GM21619 (cell line): ENCODE measurements around the gene PRR35.

Experiments
- ATAC-seq: cut with Tn5 transposase; IDR thresholded peaks from one replicate; pipeline ENCODE4 v1.9.1; 2021; ENCODE audit not compliant: unreplicated experiment

Gene PRR35

DNA sequence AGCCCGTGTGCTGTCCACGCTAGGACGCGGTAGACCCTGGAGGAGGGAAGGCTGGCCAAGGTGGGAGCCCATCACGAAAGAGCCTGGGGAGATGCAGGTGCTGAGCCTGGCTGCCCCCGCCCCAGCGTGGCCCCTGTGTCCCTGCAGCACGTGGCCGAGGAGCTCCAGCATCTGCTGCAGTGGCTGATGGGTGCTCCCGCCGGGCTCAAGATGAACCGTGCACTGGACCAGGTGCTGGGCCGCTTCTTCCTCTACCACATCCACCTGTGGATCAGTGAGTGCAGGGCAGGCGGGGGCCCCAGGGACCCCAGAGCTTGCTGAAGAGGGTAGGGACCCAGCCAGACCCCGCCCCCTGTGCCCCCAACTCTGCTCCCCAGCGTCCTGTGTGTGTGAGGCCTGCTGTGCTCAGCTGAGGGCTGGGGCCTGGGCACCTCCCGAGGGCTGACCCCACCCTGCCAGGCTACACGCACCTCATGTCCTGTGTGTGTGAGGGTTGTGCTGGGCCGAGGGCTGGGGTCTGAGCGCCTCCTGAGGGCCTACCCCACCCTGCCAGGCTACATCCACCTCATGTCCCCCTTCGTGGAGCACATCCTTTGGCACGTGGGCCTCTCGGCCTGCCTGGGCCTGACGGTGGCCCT lies 18.2 kb downstream of the PRR35 start:
- ATAC-seq: no peak

DNA sequence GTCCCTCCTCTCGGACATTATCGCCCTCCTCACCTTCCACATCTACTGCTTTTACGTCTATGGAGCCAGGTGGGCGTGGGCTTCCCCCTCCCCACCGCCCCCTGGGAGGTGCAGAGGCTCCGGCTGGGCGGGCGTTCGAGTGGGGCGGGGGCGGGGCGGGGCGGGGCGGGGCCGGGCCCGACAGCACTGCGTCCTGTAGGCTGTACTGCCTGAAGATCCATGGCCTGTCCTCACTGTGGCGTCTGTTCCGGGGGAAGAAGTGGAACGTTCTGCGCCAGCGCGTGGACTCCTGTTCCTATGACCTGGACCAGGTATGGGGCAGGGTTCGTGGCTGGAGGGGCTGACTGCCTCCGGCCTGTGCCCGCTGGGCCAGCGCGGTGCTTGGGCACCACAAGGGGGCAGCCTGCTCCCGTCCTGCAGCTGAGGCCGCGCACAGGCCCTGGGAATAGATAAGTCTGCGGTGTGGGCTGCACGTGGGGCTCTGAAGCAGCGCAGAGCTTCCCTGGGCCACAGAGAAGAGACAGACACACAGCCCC lies 18.7 kb downstream of the PRR35 start:
- no peak for ATAC-seq

DNA sequence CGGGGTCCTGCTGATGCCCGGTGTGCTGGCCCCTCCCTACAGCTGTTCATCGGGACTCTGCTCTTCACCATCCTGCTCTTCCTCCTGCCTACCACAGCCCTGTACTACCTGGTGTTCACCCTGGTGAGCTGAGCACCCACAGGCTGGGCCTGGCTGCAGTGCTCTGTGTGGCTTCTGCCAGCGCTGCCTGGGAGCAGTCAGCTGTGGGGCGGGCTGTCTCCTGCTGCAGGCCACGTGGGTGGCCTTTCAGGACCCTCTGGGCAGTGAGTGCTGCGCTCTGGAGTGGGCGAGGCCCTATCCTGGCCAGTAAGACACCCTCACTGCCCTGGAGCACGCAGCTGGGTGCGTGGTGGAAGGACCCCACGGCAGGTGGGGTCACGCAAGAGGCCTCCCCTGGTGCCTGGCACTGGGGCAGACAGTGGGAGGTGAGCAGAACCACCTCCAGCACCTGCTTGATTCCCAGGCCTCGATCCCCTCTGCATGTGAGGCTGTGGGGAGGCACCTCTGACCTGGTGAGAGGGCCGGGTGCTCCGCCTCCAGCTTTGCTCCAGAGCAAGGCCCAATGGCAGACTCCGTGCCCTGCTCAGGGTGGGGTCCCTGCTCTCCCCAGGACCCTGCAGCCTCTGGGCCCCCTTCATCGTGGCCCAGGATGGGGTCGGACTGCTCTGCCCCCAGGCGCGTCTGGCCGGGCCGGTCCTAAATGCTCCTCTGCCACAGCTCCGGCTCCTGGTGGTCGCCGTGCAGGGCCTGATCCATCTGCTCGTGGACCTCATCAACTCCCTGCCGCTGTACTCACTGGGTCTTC lies 20.1 kb downstream of the PRR35 start:
- ATAC-seq: no peak

DNA sequence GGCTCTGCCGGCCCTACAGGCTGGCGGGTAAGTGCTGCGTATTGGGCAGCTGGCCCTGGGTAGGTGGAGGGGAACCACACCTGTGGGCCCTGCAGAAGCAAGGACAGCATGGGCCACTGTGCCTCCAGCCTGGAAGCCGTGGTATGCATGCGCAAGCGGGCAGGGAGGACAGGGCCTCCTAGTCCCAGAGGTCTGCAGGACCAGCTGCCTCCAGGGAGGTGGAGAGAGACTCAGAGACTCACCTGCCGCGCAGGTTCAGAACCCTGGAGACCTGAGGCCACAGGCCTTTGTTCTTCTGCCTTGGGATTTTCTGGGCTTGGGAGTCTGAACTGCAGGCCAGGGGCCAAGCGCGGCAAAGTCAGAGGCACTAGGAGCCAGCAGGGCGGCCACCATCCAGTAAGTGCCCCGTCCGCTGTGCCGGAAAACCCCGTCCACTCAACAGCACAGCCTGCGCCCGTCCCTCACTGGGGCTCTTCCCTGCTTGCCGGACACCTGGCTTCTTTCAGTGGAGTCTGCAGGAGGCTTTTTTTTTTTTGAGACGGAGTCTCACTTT lies 20.8 kb downstream of the PRR35 start:
- ATAC-seq: no peak

DNA sequence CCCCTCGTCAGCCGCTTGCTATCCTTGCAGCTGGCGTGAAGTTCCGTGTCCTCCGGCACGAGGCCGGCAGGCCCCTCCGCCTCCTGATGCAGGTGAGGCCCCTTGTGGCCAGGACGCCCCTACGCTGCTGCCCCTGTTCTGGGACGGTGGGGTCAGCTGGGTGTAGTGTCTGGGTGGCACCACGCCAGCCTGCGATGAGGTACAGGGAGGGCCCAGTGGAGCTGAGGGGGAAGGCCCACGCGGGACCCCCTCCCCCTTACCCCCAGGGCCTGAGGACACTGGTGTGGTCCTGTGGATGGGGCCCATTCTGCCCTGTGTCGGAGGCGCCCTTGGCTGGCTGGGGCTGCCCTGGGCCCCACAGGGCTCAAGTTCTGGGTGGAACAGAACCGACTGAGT lies 22.0 kb downstream of the PRR35 start:
- no peak for ATAC-seq

DNA sequence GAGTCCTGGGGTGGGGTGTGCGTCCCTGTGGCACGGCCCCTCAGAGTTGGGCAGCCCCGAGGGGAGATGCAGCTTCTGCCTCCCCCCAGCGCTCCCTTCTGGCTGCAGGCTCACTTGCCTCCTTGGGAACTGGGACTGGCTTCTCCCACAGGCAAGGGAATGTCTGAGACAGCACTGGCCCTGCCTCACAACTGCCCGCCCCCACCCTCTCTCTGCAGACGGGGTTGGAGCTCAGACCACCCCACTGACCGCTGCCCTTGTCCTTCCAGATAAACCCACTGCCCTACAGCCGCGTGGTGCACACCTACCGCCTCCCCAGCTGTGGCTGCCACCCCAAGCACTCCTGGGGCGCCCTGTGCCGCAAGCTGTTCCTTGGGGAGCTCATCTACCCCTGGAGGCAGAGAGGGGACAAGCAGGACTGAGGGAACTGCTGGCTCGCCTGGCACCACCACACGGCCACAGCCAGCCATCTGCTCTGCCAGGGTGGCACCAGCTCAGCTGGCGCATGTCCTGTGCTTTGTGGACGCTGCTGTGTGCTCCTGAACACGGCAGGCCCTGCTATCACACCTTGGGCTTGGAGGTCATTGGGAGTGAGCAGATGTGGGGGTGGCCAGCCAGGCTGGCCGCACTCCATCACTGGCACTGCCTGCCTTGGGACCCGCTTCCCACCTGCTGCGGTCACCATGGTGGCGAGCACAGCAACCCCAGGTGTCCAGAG lies 22.6 kb downstream of the PRR35 start:
- ATAC-seq: no peak

DNA sequence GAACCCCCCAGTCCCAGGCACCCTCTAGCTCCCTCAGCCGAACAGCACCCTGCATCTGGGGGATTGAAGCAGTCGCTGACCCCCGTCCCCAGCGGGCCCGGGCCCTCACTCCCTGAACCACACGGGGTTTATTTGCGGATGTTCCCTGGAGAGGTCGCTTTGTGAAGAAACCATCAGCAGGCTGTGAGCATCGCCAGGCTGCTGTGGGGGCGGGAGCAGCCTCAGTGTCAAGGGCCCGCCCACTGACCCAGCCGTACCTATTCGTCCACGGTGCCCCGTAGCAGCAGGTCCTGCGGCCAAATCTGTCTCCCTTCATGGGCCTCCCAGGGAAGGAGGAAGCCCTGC lies 23.2 kb downstream of the PRR35 start:
- ATAC-seq: no peak

DNA sequence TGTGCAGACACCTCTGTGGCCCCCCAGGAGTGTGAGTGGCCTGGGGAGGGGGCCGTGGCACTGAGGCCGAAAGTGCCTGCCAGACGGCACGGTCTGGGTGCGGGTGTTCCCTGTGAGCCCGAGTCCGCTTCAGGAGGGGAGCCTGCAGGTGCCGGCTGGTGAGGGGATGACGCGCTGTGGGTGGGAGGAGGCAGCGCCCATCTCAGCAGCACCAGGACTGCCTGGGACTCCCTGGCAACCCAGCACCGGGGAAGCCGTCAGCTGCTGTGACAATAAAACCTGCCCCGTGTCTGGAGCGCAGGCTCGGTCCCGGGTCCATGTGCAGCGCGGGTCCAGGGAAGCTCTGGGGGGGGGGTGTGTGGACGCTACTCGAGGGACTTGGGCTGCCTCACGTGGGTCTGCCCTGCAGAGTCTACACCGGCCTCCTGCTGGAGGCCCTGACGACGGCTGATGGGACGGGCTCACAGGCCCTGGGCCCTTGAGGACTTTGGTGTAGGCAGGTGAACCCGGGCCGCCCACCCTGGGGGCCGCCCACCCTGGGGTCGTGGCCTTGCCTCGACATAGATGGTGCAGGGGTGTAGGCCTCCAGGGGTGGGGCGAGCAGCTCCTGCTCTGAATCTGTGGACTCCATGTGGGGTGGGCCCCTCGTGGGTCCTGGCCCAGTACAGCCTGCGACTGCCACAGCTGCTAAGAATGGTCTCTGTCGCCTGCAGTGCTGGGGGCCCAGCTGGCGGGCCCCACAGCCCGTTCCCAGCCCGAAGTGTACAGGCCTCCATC lies 23.8 kb downstream of the PRR35 start:
- ATAC-seq: no peak

DNA sequence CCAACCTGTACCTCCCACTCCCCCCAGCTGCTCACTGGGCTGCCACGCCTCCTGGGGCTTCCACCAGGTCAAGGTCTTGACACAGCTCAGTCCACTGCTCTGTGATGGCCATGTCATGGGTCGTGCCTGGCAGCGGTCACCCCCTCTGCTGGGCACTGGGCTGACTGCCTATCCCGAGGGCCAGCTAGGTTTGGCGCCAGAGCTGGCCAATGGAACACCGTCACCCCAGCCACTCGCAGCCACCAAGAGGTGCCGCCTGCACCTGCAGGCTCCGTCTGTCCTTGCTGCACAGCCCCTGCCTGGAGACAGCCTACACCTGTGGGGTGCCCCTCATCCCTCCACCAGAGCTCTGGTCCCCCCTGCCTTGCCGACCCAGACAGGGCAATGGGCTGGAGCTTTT lies 25.2 kb downstream of the PRR35 start:
- no peak for ATAC-seq

DNA sequence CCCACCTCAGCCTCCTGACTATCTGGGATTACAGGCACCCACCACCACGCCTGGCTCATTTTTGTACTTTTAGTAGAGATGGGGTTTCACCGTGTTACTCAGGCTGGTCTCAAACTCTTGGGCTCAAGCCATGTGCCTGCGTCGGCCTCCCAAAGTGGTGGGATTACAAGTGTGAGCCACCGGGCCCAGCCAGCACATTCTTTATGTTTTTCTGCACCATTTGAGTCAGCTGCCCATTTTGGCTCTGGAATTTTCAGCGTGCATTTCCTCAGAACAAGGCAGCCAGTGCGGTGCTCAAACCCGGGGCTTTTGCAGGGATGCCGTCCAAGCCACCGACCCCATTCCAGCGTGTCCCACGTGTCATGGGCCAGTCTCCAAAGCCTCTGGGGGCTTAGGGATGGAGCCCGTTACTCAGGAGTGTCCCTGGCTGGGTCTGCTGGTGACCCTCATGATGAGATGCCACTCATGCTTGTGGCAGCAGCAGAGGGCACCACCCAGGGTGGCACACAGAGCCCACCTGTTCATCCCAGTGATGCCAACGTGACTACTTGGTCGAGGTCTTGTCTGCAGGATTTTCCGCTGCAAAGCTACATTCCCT lies 26.0 kb downstream of the PRR35 start:
- ATAC-seq: no peak

DNA sequence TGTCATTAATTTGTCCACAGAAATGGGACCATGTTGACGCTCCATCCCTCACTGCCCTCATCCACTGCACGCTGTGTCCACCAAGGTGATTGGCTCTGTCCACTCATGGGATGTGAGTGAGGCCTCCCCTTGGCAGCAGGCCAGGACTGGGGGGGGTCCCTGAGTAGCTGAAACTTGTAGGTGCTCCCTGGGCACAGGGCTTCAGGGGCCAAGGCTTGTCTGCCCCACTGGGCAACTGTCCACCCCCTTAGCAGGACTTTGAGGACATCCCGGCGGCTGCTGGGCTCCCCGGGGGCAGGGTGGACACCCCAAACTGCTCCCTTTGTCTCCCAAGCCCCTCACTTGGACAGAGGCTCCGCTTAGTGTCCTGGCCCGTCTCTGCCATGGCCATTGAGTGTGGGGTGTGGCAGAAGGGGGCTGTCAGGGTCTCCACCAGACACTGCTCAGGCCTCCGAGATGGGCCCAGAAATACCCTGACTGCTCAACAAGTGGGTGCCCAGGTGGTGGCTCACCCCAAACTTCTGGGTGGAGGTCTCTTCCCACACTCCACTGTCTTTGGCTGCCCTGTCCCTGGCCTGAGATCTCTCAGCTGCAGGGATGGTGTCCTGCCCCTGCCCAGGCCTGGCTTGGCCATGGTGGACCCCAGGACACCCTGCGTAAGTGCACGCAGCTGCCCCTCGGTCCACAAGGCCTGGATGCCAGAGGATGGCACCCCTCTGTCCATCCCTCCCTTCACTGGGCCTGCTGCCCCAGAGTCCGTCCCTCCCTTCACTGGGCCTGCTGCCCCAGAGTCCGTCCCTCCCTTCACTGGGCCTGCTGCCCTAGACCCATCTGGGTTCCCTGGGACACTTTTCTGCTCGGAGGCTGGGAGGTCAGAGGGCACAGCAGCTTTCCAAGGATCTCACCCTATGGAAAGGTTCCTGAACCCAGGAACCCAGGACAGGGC lies 26.7 kb downstream of the PRR35 start:
- ATAC-seq: no peak

DNA sequence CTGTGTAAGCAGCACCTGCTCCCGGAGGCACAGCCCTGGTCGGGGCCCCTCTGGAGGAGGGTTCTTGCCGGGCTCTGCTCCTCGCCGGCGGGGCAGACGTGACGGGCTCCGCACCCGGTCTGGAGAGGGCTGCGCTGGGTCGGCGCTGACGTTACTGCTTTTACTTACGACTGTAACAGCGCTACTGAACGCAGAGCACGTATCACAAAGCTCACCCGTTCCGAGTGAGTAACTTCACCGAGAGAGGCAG lies 28.4 kb downstream of the PRR35 start:
- ATAC-seq: peak; percentile 15

DNA sequence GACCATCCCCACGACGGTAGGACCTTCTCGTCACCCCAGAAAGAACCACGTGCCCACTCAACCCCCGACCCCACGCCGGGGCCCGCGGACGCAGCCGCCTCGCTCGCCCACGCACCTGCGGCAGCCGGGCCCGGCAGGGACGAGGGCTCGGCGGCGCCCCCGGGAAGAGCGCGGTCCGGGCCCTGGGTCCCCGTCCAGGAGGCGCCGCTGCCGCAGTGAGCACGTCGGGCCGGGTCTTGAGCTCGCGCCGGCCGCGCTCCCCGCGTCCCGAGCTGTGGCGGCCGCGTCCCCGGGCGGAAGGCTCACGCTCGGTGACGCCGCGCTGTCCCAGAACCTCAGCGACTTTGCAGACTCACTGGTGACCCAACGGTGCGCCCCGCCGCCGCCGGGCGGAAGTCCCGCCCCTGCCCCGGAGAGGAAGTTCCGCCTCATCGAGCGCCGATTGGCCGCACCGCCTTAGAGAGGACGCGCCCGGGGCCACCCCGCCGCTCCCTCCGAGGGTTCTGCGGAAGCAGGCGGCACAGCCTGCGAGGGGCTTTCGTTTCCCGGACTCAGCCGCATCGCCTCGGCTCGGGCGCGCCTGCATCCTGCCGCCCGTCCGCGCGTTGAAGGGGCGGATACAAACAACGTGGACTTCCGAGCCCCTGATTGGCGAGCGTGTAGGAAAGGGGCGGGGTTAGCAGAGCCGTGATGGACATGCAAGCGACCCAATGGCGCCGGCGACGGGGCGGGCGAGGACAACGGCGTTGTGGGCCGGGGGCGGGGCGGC lies 28.9 kb downstream of the PRR35 start:
- ATAC-seq: peak; percentile 62

DNA sequence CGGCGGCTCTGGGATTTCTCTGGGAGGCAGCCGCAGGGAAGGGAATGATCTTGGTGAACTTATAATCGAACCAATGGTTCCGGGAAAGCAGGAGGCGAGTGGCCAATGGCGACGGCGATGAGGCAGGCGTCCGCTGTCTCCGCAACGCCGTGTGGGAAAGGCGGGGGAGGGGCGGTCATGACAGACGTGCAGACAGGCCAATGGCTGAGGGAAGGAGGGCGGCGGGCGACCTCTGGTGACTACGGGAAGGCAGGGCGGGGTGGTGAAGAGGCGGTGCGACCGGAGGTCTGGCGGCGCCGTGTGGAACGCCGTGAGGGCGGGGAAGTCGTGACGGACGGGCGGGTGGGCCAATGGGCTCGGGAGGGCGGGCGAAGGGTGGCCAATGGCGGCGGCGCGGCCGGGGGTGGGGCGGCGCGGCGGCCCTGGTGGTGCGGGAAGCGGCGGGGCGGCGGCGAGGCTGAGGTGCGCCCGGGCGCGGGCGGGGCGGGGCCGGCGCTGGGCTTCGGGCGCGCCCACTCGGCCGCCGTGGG lies 29.5 kb downstream of the PRR35 start, which contains the start of gene RAB40C:
Gene RAB40C (plus strand): TSS at position 409 of the 530 bp plus-strand sequence. CDS start 226 bp downstream, outside the sequence.
- ATAC-seq: peak; percentile 70

DNA sequence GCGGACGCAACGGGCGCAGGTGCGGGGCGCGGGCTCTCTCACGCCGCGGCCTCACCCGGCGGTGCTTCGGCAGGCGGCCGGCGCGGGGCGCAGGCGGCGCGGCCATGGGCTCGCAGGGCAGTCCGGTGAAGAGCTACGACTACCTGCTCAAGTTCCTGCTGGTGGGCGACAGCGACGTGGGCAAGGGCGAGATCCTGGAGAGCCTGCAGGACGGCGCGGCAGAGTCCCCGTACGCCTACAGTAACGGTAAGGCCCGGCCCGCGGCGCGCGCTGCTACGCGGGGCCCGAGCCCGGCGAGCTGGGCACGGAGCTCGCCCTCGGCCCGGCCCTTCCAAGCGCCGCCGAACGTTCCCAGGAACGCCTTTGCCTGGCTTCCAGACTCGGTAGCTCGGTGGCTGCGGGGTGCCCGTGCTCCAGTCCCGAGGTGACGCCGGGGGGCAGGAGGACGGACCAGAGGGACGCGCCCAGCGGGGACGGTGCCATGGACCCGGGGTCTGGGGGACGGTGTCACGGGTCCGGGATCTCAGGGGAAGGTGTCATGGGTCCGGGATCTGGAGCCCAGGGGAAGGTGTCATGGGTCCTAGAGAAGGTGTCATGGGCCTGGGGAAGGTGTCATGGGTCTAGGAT lies 30.1 kb downstream of the PRR35 start:
- ATAC-seq: peak; percentile 7

DNA sequence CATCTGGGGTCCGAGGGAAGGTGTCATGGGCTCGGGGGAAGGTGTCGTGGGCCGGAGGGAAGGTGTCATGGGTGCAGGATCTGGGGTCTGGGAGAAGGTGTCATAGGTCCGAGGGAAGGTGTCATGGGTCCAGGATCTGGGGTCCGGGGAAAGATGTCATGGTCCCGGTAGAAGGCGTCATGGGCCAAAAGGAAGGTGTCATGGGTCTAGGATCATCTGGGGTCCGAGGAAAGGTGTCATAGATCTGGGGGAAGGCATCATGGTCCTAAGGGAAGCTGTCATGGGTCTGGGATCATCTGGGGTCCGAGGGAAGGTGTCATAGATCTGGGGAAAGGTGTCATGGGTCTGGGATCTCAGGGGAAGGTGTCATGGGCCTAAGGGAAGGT lies 30.6 kb downstream of the PRR35 start:
- no peak for ATAC-seq

DNA sequence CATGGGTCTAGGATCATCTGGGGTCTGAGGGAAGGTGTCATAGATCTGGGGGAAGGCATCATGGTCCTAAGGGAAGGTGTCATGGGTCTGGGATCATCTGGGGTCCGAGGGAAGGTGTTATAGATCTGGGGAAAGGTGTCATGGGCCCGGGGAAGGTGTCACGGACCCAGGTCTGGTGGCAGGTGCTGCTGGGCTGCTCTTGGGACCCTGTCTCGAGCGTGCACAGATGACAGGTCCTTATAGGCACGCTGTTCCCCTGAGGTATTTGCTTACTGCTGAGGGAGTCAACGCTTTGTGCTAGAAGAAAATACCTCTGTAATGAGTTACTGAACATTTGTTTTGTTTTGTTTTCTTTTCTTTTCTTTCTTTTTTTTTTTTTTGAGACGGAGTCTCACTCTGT lies 31.0 kb downstream of the PRR35 start:
- no peak for ATAC-seq

DNA sequence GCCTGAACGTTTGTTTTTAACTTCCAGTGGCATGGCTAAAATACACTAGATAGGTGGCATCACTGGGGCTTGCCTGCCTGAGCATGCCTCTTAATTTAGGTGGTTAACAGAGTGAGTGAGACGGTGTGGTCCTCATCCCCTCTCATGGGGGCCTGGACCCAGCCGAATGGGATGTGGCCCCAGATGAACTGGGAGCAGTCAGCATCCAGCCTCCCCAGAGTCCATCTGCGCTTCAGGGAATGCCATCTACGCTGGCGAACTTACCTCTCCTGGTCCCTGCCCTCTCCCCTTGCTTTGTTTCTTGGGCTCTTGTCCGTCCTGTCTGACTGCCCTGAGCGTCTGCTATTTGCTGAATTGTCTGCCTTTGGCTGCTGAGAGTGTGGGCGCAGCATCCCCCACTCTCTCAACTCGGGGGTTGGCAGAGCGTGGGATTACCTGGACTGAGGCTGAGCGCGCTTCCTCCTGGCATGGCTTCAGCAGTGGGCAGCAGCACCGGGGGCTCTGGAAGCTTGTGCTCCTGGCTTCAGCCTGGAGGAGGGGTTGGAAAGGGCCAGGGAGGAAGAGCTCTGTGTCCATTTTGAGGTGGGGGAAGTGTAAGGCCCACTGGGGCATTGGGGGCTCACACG lies 31.8 kb downstream of the PRR35 start:
- ATAC-seq: no peak
